ENCODE results near the gene ADAMTSL4.
"Not testable (repeated sequence)": the region's sequence is repeated elsewhere in the genome, so short reads cannot be mapped to it uniquely, and the experiment has no call there.

ADAMTSL4 gene

GRCh38 chr1:150555971-150556865, 7.0 kb downstream of the ADAMTSL4 start:
- DNase-seq, result no peak

- no peak for DNase-seq
Measured at GRCh38 chr1:150557065-150557600, 7.9 kb downstream of the ADAMTSL4 start.

GRCh38 chr1:150557813-150558212, 8.6 kb downstream of the ADAMTSL4 start:
- DNase-seq, result no peak

GRCh38 chr1:150558303-150558704, 9.1 kb downstream of the ADAMTSL4 start:
- DNase-seq, result no peak

- no peak for DNase-seq
Measured at GRCh38 chr1:150558761-150559655, 9.8 kb downstream of the ADAMTSL4 start.

- no peak for DNase-seq
Measured at GRCh38 chr1:150559656-150560010, 10.4 kb downstream of the ADAMTSL4 start.

- peak; percentile 75 for DNase-seq
Measured at GRCh38 chr1:150560011-150560438, 10.8 kb downstream of the ADAMTSL4 start.

GRCh38 chr1:150560576-150561253, 11.5 kb downstream of the ADAMTSL4 start:
- DNase-seq, result peak; percentile 93

GRCh38 chr1:150561254-150561973, 12.2 kb downstream of the ADAMTSL4 start:
- peak; percentile 93 for DNase-seq

GRCh38 chr1:150561974-150562445, 12.8 kb downstream of the ADAMTSL4 start:
- peak; percentile 92 for DNase-seq

- peak; percentile 50 for DNase-seq
Measured at GRCh38 chr1:150562446-150563339, 13.5 kb downstream of the ADAMTSL4 start.

GRCh38 chr1:150563340-150564038, 14.3 kb downstream of the ADAMTSL4 start:
- peak; percentile 71 for DNase-seq

GRCh38 chr1:150564051-150564991, 15.1 kb downstream of the ADAMTSL4 start:
- no peak for DNase-seq

- not testable (repeated sequence) for DNase-seq
Measured at GRCh38 chr1:150565240-150565991, 16.2 kb downstream of the ADAMTSL4 start.

GRCh38 chr1:150566589-150567340, 17.6 kb downstream of the ADAMTSL4 start:
- DNase-seq, result no peak

- DNase-seq, result no peak
Measured at GRCh38 chr1:150567341-150567716, 18.1 kb downstream of the ADAMTSL4 start.
